Endothelial cell (in vitro differentiated cells): ENCODE results near the gene MLYCD. TPM values are rescaled to one million over a fixed set of nuclear protein-coding genes. Genes with fewer than 3 reads are reported as not detected.
"Not testable (repeated sequence)": the region's sequence is repeated elsewhere in the genome, so short reads cannot be mapped to it uniquely, and the experiment has no call there.

Experiments used
- DNase-seq: peaks from one replicate; pipeline ENCODE4 v3.0.0; 2021; ENCODE audit warnings: low spot score
- H3K27ac Mint-ChIP-seq: one replicate; pipeline ENCODE4 v1.8.0; 2021; ENCODE audit warnings: mixed read lengths, inconsistent platforms; ENCODE audit not compliant: unreplicated experiment
- H3K27me3 Mint-ChIP-seq: one replicate; pipeline ENCODE4 v1.8.0; 2021; ENCODE audit warnings: mild to moderate bottlenecking, moderate library complexity, mixed read lengths, inconsistent platforms; ENCODE audit not compliant: unreplicated experiment
- H3K36me3 Mint-ChIP-seq: one replicate; pipeline ENCODE4 v1.8.0; 2021; ENCODE audit warnings: mild to moderate bottlenecking, low read depth, mixed read lengths, inconsistent platforms; ENCODE audit not compliant: unreplicated experiment
- H3K4me1 Mint-ChIP-seq: one replicate; pipeline ENCODE4 v1.8.0; 2021; ENCODE audit warnings: mild to moderate bottlenecking, mixed read lengths, inconsistent platforms; ENCODE audit not compliant: unreplicated experiment
- H3K4me3 Mint-ChIP-seq: one replicate; pipeline ENCODE4 v1.8.0; 2021; ENCODE audit warnings: mild to moderate bottlenecking, mixed read lengths, inconsistent platforms; ENCODE audit not compliant: unreplicated experiment
- H3K9me3 Mint-ChIP-seq: one replicate; pipeline ENCODE4 v1.8.0; 2021; ENCODE audit warnings: mixed read lengths, inconsistent platforms; ENCODE audit not compliant: unreplicated experiment
- CTCF ChIP-seq: fragments of 200-600 bp; sonication (generic); IDR thresholded peaks from one replicate; pipeline ENCODE4 v1.5.0; 2021; ENCODE audit warnings: antibody characterized with exemption; ENCODE audit not compliant: unreplicated experiment
- total RNA-seq: library from RNA; stranded (reverse); fragmentation: NEBNext Ultra II Directional; extraction: Animal tissue kit (Norgen Biotek cat#: 25700); gene quantifications from one replicate; pipeline ENCODE4 v1.2.1, GENCODE V29; 2021; ENCODE audit not compliant: unreplicated experiment

MLYCD gene
- total RNA-seq, 1 donor from 2014 or later, result 3.0 TPM

- Mint-ChIP-seq H3K4me1 (peaks cover 4% of the 10 kb centered on the region), H3K27ac (no peak overlapping the region), H3K9me3 (no peaks in the 10 kb centered on the region)
Observed at GRCh38 chr16:83946781-83947566, 48.1 kb downstream of the MLYCD start.

GRCh38 chr16:83947642-83948234 is 48.8 kb downstream of the MLYCD start:
- Mint-ChIP-seq H3K4me3 (no peak overlapping the region), H3K27me3 (peaks cover 10% of the 10 kb centered on the region), H3K27ac (no peak overlapping the region), H3K9me3 (no peaks in the 10 kb centered on the region), H3K36me3 (no peaks in the 10 kb centered on the region), H3K4me1 (peaks cover 4% of the 10 kb centered on the region)
- no peak for DNase-seq
- no peak for TF ChIP-seq CTCF

More at GRCh38 chr16:83946781-83947566, 48.1 kb downstream of the MLYCD start:
- H3K4me3 Mint-ChIP-seq, result no peak overlapping the region
- no peaks in the 10 kb centered on the region for H3K36me3 Mint-ChIP-seq
- DNase-seq, result no peak
- peaks cover 7% of the 10 kb centered on the region for H3K27me3 Mint-ChIP-seq
- TF ChIP-seq CTCF, result no peak

GRCh38 chr16:83948914-83949723 is 50.2 kb downstream of the MLYCD start:
- H3K4me3 Mint-ChIP-seq, result no peak overlapping the region
- H3K36me3 Mint-ChIP-seq, result no peaks in the 10 kb centered on the region
- DNase-seq, result no peak
- H3K27me3 Mint-ChIP-seq, result peaks cover 8% of the 10 kb centered on the region
- no peak overlapping the region for H3K27ac Mint-ChIP-seq
- no peaks in the 10 kb centered on the region for H3K4me1 Mint-ChIP-seq
- no peaks in the 10 kb centered on the region for H3K9me3 Mint-ChIP-seq
- TF ChIP-seq CTCF, result no peak

GRCh38 chr16:83949724-83950001 is 50.7 kb downstream of the MLYCD start:
- DNase-seq, result no peak
- Mint-ChIP-seq H3K4me1 (no peaks in the 10 kb centered on the region), H3K4me3 (no peak overlapping the region), H3K9me3 (no peaks in the 10 kb centered on the region), H3K27ac (no peak overlapping the region), H3K27me3 (peaks cover 8% of the 10 kb centered on the region), H3K36me3 (no peaks in the 10 kb centered on the region)
- TF ChIP-seq CTCF, result no peak

GRCh38 chr16:83950862-83951399 is 52.0 kb downstream of the MLYCD start:
- H3K27ac Mint-ChIP-seq, H3K4me1 Mint-ChIP-seq, H3K27me3 Mint-ChIP-seq, H3K4me3 Mint-ChIP-seq, DNase-seq, H3K36me3 Mint-ChIP-seq, H3K9me3 Mint-ChIP-seq: not testable (repeated sequence)
